Stimulated activated CD4-positive, alpha-beta T cell treated with anti-CD3 and anti-CD28 coated beads, Interleukin-1b, Interleukin-23, amount 100 ng/mL, for 24 hours (primary cell): ENCODE measurements around the gene DPPA4.

Experiments
- DNase-seq, 4 experiments: peaks; one replicate each; pipeline ENCODE4 v3.0.0-alpha.2; 2020; ENCODE audit warnings: low read depth in 4 of 4, low spot score in 1 of 4

Gene DPPA4

DNA sequence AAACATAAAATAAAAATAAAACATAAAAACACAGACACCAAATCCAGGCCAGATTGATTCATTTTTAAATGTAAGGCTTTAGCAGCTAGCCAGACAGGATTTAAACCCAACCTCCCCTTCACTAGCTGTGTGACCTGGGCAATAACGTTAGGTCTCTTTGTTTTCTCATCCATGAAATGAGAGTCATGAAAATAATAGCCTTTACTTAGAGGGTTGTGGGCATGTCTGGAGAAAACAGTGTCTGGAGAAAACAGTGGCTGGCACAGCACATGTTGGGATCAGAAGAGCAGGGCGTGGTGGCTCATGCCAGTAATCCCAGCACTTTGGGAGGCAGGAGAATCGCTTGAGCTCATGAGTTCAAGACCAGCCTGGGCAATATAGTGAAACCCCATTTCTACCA lies 1.9 kb upstream of the DPPA4 start:
- no peak for DNase-seq

DNA sequence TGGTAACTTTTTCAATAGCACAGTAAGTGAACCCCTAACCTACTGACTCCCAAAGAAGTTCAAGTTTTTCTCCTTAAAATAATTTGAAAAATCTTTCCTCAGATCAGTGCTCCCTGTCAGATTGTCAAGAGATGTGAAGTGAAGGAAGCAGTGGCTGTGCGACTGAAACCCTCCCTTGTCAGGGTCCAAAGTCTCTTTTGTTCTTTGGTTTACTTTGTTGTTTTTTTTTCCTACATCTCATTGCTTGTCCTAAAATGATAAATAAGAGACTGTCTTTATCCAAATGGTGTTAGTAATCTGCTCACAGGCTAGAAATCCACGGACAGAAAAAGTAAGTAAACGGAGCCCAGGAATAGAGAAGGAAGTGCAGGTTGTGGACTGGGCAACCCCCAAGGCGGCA lies 976 bp upstream of the DPPA4 start:
- DNase-seq: no peak

DNA sequence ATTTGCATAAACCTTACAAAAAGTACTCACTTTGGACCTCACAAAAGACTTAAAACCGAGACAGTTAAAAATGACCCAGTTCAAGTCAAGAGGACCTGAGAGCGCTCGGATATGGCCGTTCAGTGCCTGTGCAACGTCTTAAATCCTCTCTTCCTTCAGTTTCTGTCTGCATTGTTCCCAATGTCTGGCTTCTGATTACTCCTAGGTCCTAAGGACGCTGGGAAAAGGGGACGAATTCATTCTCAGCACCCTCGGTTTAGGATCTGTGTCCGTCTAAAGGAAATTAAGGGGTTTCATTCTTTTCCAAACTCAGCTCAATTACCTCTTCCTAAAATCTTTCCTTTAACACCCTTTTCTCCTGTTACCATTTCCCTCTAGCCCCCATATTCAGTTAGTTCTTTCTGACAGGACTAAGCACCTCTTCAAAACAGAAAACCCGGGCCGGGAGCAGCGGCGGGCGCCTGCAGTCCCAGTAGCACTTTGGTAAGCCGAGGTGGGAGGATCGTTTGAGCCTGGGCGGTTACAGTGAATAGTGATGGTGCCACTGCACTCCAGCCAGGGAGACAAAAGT lies 970 bp downstream of the DPPA4 start:
- DNase-seq: peak in 1 of 4 experiments; percentile 3

DNA sequence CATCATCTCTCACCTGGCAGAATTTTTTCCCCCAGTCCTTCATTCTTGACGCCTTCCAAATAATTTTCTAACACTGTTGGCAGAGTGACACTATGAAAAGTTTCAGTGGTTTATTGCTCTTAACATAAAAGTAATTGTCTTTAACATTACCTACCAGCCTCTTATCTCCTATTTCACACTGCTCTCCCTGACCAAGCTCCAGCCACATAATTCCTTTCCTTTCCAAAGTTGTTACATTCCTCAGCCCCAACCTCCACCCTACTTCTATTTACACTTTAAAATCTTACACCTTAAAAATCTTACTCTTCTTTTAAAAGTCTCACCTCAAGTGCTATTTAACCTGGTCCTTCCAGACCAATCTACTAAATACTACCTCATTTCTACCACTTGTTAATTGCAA lies 2.8 kb downstream of the DPPA4 start:
- DNase-seq: no peak

DNA sequence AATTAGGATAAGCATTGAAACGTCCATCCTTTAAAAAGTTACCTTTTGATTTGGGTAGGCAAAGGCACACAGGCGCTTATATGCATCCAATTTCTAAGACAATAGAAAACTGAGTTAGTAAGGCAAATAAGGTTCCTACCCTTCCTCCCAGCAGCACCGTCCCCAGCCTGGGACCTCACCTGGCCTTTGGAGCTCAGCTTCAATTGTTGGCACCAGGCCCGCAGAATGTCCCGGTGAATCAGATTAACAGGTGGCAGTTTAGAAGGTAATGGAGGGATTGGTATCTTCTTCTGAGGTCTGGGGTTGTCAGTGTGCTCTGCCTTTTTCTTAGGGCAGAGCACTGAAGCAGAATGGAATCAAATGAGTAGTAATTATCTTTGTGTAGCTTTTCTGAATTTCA lies 5.7 kb downstream of the DPPA4 start:
- DNase-seq: no peak

DNA sequence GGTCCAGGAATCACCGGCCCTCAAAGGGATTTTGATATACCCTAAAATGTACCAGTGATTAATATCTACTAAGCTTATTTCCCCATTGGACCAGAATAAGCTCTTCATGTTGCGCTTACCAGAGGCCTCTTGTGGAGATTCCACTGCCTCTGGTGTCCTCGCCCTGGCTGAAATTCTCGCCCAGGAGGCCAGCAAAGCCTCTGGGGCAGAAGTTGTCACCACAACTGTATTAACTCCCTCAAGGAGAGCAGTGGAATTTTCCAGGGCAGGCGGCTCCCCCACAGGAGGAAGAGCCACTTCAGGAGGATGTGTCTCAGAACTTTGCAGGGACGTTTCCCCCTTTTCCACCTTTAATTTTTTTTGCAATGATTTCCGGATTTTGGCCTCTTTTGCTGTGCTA lies 6.9 kb downstream of the DPPA4 start:
- no peak for DNase-seq

DNA sequence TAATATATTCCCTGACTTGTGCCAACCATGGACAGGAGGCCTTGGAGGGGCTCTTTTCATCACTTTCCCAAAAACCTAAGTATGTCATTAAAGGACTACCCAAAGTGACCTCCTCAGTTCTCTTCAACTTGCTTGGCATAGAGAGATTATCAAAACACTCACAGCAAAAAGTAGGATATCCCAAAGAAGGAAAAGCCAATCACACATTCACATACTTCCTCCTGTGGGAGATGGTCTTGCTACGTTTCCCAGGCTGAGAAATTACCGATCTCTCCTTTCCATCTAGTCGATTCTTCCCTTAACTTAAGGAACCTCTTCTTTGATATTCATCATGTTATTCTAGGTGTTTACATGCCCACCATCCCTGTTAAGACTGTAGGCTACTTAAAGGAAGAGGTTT lies 9.1 kb downstream of the DPPA4 start:
- DNase-seq: no peak

DNA sequence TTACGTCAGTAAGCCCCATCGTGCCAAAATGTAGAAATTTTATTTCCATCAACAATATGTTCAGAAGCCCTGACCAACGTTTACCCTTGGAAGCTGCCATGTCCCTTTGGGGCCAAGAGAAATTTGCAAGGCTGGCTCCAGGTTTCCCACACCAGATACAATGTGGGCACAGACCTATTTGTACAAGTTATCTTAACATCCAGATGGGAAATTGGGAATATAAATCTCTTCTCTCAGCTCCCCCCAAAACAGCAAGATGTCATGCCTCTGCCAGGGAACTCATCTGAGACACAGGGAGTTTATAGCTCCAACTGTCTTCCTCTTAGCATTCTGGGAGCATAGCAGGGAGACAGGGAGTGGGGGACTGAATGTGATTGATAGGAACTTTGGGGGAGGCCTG lies 11.7 kb downstream of the DPPA4 start:
- DNase-seq: no peak

DNA sequence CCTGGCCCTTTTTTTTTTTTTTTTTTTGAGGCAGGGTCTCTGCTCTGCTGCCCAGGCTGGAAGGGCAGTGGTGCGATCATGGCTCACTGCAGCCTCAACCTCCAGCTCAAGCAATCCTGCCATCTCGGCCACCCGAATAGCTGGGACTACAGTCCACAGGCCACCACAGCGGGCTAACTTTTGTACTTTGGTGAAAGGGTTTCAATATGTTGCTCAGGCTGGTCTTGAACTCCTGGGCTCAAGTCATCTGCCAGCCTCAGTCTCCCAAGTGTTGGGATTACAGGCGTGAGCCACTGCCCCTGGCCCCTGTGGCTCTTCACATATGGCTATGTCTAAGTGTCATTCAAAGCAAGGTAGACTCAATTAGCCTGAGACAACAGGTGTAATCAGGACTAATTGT lies 12.2 kb downstream of the DPPA4 start:
- no peak for DNase-seq

DNA sequence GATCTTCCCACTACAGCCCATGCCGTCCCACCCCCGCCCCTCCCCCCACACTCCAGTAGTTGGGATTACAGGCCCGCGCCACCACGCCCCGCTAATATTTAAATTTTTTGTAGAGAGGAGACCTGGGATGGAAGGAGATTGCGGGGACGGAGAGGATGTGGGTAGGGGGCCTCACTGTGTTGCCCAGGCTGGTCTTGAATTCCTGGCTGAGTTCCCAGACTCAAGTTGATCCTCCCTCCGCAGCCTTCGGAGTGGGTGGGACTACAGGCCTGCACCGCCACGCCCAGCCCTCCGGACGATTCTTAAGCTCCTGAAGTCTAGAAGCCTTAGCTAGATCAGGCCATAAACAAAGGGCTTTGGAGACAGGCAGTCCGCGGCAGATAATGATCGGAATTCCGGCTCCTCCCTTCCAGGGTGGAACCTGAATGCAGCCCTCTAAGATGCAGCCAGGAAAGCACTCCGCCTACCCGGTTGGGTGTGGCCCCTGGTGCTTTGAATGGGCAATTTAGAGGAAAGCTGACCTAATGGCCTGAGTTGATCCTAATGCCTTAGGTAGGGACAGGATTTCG lies 21.1 kb downstream of the DPPA4 start, which contains the start of gene DPPA2:
Gene DPPA2 (minus strand): TSS at position 356 of the 569 bp plus-strand sequence. CDS start 1,975 bp downstream, outside the sequence.
- no peak for DNase-seq

DNA sequence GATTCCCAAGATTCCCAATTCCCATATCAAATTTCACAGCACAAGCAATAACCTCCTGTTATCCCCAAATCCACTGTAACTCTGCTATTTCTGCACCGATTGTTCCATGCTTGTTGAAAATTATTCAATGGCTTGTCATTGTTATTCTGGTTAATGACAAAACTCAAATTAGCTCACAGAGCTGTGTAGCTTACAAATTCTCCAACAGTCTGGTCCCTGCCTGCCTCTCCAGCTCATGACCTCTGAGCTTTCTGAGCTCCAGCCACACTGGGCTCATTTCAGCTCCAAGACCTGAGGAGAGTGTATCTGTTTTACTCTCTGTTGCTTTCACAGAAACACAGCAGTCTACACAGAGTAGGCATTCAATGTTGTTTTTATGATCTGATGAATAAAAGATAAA lies 24.3 kb downstream of the DPPA4 start:
- no peak for DNase-seq

DNA sequence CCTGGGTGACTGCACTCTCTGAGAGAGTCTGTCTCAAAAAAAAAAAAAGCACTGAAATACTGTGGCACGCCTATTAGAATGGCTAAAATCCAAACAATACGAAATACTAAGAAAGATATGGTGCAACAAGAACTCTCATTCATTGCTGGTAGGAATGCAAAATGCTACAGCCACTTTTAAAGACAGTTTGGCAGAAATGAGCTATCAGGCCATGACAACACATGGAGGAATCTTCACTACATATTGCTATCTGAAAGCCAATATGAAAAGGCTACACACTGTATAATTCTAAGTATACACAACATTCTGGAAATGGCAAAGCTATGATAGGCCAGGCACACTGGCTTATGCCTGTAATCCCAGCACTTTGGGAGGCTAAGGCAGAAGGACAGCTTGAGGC lies 39.9 kb downstream of the DPPA4 start:
- DNase-seq: no peak

DNA sequence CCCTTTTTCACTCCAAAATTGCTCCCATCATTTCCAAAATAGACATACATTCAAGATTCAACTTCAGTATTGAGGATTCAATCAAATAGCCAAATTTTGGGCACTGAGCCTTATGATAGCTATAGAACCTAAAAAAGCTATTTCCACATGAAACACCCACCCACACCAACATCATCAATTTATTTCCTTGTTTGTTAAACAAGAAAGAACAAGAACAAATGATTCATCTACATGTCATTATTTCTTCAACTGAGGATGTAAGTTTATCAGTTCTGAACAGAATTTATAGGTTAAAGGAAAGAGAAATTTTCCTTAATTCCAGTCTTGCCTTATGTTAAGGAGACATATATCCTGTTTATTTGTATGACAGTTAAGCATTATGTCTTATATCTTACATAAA lies 53.3 kb downstream of the DPPA4 start:
- DNase-seq: no peak

DNA sequence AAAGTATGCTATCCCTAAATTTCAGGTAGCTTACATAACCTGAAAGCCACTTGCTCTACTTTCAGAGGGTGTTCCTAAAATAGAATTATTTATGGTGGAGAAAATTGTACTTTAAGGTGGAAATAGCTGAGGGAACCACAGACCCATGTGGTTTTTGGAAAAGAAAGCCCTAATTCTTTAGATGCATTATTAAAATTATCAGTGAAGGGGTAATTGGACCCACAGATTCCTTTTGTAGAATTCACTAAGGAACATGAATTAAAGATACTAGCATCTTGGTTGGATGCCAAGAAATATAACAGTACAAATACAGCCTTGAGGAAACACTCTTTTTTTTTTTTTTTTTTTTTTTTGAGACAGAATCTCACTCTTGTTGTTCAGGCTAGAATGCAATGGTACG lies 58.8 kb downstream of the DPPA4 start:
- no peak for DNase-seq

DNA sequence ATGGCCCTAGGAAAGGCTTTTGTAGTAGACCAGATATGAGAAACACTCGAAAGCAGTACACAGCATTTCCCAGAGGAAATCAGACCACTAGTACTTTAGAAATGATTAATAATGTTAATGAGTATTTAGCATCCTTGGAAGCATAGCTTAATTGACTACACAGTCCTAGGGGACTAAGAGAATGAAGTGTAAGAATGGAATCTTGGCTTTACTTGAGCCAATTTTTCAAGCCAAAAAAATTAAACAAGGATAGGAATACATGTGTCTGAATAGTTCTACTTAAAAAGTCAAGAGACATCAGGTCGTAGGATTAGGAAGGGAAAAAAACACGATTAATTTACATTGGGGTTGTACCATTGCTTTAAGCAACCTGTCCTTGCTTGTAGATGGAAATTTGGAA lies 59.2 kb downstream of the DPPA4 start:
- no peak for DNase-seq
